ENCODE measurements around the gene BCL2.

The BCL2 gene

GRCh38 chr18:63177919-63178821 lies 141.4 kb downstream of the BCL2 start:
- no peak overlapping the region for H3K27ac ChIP-seq
- TF ChIP-seq CTCF (IDR thresholded peaks at IDR 0.05) = no peak
- no peak for TF ChIP-seq ZFX (IDR thresholded peaks at IDR 0.05; ENCODE audit: borderline replicate concordance)

DNA sequence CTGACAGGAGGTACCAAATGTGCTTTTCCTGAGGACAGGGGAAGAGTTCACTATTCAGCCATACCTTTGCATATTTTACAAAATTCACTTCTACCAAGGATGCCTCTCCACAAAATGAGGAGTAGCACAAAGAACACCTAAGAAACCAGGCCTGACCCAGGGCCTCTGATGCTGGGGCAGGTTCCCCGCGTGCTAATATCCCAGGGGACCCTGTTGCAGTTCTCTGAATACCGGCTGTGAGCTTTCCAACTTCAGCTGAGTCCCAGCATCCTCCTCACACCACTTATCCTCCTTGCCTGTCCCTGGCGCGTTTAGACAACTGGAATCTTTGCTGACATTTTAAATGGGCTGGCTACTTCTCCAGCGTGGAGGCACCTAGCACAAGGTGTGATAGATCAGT lies 142.3 kb downstream of the BCL2 start:
- TF ChIP-seq ZFX (IDR thresholded peaks at IDR 0.05; ENCODE audit: borderline replicate concordance) = no peak
- no peak for TF ChIP-seq CTCF (IDR thresholded peaks at IDR 0.05)
- no peak overlapping the region for H3K27ac ChIP-seq

DNA sequence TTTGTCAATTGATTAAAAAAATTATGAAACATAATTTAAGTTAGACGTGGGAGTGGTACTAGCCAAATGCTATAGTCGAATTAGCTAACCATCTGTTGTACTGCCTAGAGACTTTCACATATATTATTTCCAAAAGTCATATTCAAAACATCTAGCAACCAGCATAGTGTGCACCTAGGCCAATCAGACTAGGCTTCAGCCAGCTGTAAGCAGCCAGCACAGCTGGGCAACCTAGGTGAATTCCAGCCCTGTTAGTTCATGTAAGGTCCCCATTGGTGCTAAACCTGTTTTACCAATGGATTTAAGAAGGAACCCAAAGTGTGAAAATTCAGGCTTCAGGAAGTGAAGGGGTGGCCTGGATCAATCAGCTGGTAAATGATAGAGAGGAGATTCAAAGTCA lies 144.3 kb downstream of the BCL2 start:
- no peak for TF ChIP-seq CTCF (IDR thresholded peaks at IDR 0.05)
- no peak for TF ChIP-seq ZFX (IDR thresholded peaks at IDR 0.05; ENCODE audit: borderline replicate concordance)
- H3K27ac ChIP-seq = no peak overlapping the region

DNA sequence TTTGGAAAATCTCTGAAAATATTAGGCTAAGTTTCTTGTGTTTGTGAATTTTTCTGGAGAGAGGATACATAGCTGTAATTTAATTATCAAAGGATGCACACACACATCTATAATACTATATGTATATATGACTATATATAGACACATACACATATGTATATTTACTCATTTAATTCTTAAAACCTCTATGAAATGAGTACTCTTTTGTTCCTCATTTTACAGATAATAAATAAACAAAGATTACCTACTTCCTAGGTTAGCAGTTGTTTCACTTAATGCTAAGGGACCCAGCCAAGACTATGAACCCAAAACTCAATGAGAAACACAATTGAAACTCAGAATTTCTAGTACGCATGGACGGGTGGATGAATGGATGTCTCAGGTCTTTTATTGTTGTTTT lies 145.6 kb downstream of the BCL2 start:
- no peak for TF ChIP-seq ZFX (IDR thresholded peaks at IDR 0.05; ENCODE audit: borderline replicate concordance)
- no peak for TF ChIP-seq CTCF (IDR thresholded peaks at IDR 0.05)
- H3K27ac ChIP-seq = no peak overlapping the region

GRCh38 chr18:63169853-63170252 lies 149.7 kb downstream of the BCL2 start:
- no peak for TF ChIP-seq CTCF (IDR thresholded peaks at IDR 0.05)
- no peak for TF ChIP-seq ZFX (IDR thresholded peaks at IDR 0.05; ENCODE audit: borderline replicate concordance)

GRCh38 chr18:63168287-63168686 lies 151.3 kb downstream of the BCL2 start:
- TF ChIP-seq ZFX (IDR thresholded peaks at IDR 0.05; ENCODE audit: borderline replicate concordance) (no peak), CTCF (IDR thresholded peaks at IDR 0.05) (no peak)
- no peak overlapping the region for H3K27ac ChIP-seq

More at GRCh38 chr18:63169853-63170252, 149.7 kb downstream of the BCL2 start:
- no peak overlapping the region for H3K27ac ChIP-seq

DNA sequence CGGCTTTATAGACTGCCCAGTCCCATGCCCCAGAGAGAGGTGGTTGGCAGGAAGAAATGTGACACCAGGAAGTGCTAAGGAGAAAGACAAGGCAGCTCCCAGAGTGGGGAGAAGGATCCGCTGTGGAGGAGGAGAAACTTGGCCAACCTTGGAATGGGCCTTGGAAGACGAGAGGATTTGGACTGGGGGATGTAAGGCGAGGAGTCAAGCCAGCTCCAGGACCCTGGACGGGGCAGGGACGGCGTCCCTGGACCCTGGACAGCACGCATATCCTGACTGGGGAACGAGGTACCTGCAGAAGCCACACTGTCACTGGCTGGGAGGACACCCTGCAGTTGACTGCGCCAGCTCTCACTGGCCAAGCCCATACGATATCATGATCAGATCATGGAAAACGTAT lies 153.4 kb downstream of the BCL2 start:
- no peak overlapping the region for H3K27ac ChIP-seq
- TF ChIP-seq ZFX (IDR thresholded peaks at IDR 0.05; ENCODE audit: borderline replicate concordance) = no peak
- no peak for TF ChIP-seq CTCF (IDR thresholded peaks at IDR 0.05)
